PC-9 (cell line): ENCODE data around the gene ELMO1. TPM values are rescaled to one million over a fixed set of nuclear protein-coding genes. Genes with fewer than 3 reads are reported as not detected.

Experiments used
- BruUV-seq: library from RNA; stranded (reverse); fragments of 400-500 nt; replicated peaks from 2 replicates; lab custom pipeline; 2021; lab: Mats Ljungman, UMichigan
- CTCF ChIA-PET: fragments of 300-600 bp; sonication (Branson Sonifier 250); formaldehyde crosslinking; loops from one replicate; lab custom pipeline; 2022; ENCODE audit warnings: antibody characterized with exemption; lab: Charles Lee
- POLR2A ChIA-PET: fragments of 300-600 bp; sonication (Branson Sonifier 250); formaldehyde crosslinking; loops from one replicate; lab custom pipeline; 2022; ENCODE audit warnings: antibody characterized with exemption; ENCODE audit not compliant: unreplicated experiment; lab: Charles Lee
- DNase-seq, 2 experiments: peaks; one replicate each; pipeline versions ENCODE4 v3.0.0 to v3.0.0-alpha.2; 2015 to 2022; ENCODE audit warnings: mixed read lengths in 1 of 2
- H2AFZ ChIP-seq: fragments of 200-600 bp; sonication (generic); 2 replicates; pipeline ENCODE4 v1.8.1; 2017; ENCODE audit warnings: antibody characterized with exemption
- H3F3A ChIP-seq: fragments of 200-600 bp; sonication (generic); 2 replicates; pipeline ENCODE4 v1.8.1; 2017; ENCODE audit warnings: antibody characterized with exemption, mild to moderate bottlenecking, low read depth; ENCODE audit not compliant: insufficient read depth
- H3K27ac ChIP-seq: fragments of 200-600 bp; sonication (generic); 2 replicates; pipeline ENCODE4 v1.6.1; 2016; ENCODE audit warnings: mixed run types
- H3K27me3 ChIP-seq: fragments of 200-600 bp; sonication (generic); 2 replicates; pipeline ENCODE4 v1.6.1; 2016; ENCODE audit warnings: low read depth, mixed run types; ENCODE audit not compliant: insufficient read depth
- H3K36me3 ChIP-seq: fragments of 200-600 bp; sonication (generic); 2 replicates; pipeline ENCODE4 v1.6.1; 2016; ENCODE audit warnings: low read depth, mixed run types
- H3K4me1 ChIP-seq: fragments of 200-600 bp; sonication (generic); replicated peaks from 2 replicates; pipeline ENCODE4 v1.6.1; 2016; ENCODE audit warnings: mixed run types; ENCODE audit not compliant: insufficient read depth
- H3K4me2 ChIP-seq: fragments of 200-600 bp; sonication (generic); 2 replicates; pipeline ENCODE4 v1.6.1; 2017; ENCODE audit warnings: mixed run types
- H3K4me3 ChIP-seq: fragments of 200-600 bp; sonication (generic); 2 replicates; pipeline ENCODE4 v1.6.1; 2016; ENCODE audit warnings: mixed run types
- H3K79me2 ChIP-seq: fragments of 200-600 bp; sonication (generic); 2 replicates; pipeline ENCODE4 v1.6.1; 2017; ENCODE audit warnings: low read depth, mixed run types
- H3K9me2 ChIP-seq: fragments of 200-600 bp; sonication (generic); 2 replicates; pipeline ENCODE4 v1.8.1; 2017; ENCODE audit warnings: mild to moderate bottlenecking; ENCODE audit not compliant: insufficient read depth
- H3K9me3 ChIP-seq: fragments of 200-600 bp; sonication (generic); 2 replicates; pipeline ENCODE4 v1.8.1; 2016; ENCODE audit warnings: low read depth; ENCODE audit not compliant: insufficient read depth
- H4K20me1 ChIP-seq: fragments of 200-600 bp; sonication (generic); 2 replicates; pipeline ENCODE4 v1.8.1; 2017; ENCODE audit not compliant: insufficient read depth
- EZH2 ChIP-seq: fragments of 200-600 bp; sonication (generic); IDR thresholded peaks from 2 replicates; pipeline ENCODE4 v1.8.0; 2017; ENCODE audit warnings: antibody characterized with exemption, low read depth
- intact Hi-C: fragments of 100-400 bp; cut with micrococcal nuclease; formaldehyde crosslinking; loops from one replicate; pipeline ENCODE4 v1.10.0; 2022; ENCODE audit not compliant: unreplicated experiment
- total RNA-seq: library from RNA; stranded (reverse); gene quantifications from 2 replicates; pipeline ENCODE4 v1.2.3, GENCODE V29; 2021
- TF ChIP-seq, protein P1 (sequence below): fragments of 200-600 bp; sonication (generic); conservative IDR thresholded peaks from 2 replicates; pipeline ENCODE4 v1.6.1; 2017; ENCODE audit warnings: mixed run types, antibody characterized with exemption, mild to moderate bottlenecking, moderate library complexity

Gene ELMO1
- total RNA-seq, 1 experiment from 2014 or later, result 4.8 TPM

DNA sequence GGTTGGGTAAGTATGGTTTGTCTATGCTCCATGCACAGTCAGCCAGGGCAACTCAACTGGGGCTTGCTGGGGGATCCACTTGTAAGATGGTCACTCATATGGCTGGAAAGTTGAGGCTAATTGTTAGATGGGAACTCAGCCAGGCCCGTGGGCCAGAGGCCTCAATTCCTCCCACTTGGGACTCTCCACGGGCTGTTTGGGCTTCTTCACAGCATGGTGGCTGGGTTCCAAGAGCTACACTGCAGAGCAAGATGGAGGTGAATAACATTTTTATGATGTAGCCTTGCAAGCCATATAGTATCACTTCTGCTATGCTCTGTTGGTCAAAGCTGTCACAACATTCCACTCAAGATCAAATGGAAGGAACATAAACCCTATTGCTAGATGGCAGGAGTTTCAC is 39.2 kb downstream of the ELMO1 start:
- no peak overlapping the region for H3K4me2 ChIP-seq
- CTCF ChIA-PET, result no interaction called here
- TF ChIP-seq EZH2, result no peak
- TF ChIP-seq, protein P1, sequence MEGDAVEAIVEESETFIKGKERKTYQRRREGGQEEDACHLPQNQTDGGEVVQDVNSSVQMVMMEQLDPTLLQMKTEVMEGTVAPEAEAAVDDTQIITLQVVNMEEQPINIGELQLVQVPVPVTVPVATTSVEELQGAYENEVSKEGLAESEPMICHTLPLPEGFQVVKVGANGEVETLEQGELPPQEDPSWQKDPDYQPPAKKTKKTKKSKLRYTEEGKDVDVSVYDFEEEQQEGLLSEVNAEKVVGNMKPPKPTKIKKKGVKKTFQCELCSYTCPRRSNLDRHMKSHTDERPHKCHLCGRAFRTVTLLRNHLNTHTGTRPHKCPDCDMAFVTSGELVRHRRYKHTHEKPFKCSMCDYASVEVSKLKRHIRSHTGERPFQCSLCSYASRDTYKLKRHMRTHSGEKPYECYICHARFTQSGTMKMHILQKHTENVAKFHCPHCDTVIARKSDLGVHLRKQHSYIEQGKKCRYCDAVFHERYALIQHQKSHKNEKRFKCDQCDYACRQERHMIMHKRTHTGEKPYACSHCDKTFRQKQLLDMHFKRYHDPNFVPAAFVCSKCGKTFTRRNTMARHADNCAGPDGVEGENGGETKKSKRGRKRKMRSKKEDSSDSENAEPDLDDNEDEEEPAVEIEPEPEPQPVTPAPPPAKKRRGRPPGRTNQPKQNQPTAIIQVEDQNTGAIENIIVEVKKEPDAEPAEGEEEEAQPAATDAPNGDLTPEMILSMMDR, result no peak

DNA sequence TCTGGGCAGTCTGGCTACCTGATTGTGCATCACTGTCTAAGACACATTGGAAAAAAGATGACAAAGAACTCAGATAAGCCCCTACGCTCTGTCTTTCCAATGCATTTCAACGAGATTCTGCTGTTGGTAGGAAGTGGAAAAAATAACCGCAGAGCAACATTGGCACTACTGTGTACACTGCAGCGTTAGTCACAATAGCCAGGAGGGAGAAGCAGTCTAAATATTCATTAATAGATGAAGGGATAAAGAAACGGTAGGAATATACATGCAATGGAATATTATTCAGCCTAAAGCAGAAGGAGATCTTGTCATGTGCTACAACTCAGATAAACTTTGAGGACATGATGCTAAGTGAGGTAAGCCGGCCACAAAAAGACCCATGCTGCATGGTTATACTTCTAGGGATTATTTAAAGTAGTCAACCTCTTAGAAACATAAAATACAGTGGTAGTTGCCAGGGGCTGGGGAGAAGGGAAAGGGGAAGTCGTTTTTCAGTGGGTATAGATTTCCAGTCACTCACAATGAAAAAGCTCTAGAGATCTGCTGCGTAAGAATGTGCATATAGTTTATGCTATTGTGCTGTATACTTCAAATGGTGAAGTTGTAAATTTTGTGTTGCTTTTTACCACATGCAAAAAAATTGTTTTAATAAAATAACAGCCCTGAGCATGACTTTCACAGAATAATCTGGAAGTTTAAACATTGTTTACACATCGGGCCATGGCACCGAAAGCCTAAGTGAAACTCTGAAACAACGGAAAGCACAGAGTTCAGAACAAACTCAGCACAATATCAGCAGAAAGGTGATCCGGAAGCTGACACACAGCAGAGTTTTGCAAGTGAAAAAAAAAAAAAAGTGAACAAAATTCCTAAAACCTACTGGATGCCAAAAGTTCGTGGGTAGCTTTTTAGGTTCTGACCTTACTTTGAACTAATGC is 40.1 kb downstream of the ELMO1 start:
- CTCF ChIA-PET, result interaction anchor here (0.6 kb wide), 1 partner anchor 17 kb away, joined by 3 read pairs; no protein-coding TSS in a partner anchor
- H3K4me2 ChIP-seq, result no peak overlapping the region
- intact Hi-C loops, result no loop called here

More for the DNA sequence above, 39.2 kb downstream of the ELMO1 start:
- no peaks in the 10 kb centered on the region for H3K9me2 ChIP-seq
- no TSS peak for BruUV-seq
- H3K27ac ChIP-seq, result no peak overlapping the region
- POLR2A ChIA-PET, result no interaction called here
- intact Hi-C loops, result no loop called here
- H3K9me3 ChIP-seq, result no peaks in the 10 kb centered on the region
- DNase-seq, result no peak
- no peaks in the 10 kb centered on the region for H3K79me2 ChIP-seq
- H3K36me3 ChIP-seq, result no peaks in the 10 kb centered on the region
- H2AFZ ChIP-seq, result no peak overlapping the region
- H4K20me1 ChIP-seq, result no peaks in the 10 kb centered on the region
- peaks cover 23% of the 10 kb centered on the region for H3K27me3 ChIP-seq
- no peaks in the 10 kb centered on the region for H3F3A ChIP-seq
- no peak overlapping the region for H3K4me3 ChIP-seq
- H3K4me1 ChIP-seq, result no peaks in the 10 kb centered on the region

DNA sequence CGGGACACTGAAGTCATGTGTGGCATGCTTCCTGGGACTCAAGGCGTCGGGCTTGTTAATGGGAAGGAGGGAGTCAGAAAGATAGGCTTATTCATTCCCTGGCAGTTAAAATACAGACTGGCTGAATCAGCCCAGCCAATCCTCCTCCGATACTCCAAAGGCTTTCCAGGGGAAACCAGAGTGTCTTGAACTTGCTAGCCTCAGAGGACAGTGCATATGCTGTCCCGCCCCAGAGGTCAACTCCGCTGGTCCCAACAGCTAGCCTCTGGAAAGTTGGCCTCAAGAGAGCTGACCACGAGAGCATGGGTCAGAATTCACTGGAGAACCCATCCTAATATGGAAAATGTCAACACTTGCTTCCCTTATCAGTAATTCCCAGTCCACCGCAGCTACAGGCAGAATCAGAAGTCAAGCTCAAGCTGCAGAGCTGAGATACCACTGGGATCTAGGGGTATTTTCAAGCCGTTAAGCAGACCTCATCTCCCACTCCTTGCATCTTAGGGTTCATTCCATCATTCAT is 43.0 kb downstream of the ELMO1 start:
- no peak for TF ChIP-seq EZH2
- TF ChIP-seq, protein P1, result no peak
- no peaks in the 10 kb centered on the region for H3K9me3 ChIP-seq
- no peak overlapping the region for H3K4me3 ChIP-seq
- no peaks in the 10 kb centered on the region for H3F3A ChIP-seq
- no peaks in the 10 kb centered on the region for H3K36me3 ChIP-seq
- no peak overlapping the region for H2AFZ ChIP-seq
- no peak overlapping the region for H3K4me2 ChIP-seq
- no peaks in the 10 kb centered on the region for H3K4me1 ChIP-seq
- no peaks in the 10 kb centered on the region for H3K79me2 ChIP-seq
- no peaks in the 10 kb centered on the region for H4K20me1 ChIP-seq
- BruUV-seq, result no TSS peak
- H3K9me2 ChIP-seq, result no peaks in the 10 kb centered on the region
- POLR2A ChIA-PET, result no interaction called here
- no peak overlapping the region for H3K27ac ChIP-seq
- CTCF ChIA-PET, result no interaction called here
- intact Hi-C loops, result no loop called here
- DNase-seq, result no peak
- peaks cover 19% of the 10 kb centered on the region; the same call in 1 of the 2 replicates for H3K27me3 ChIP-seq

More for the DNA sequence above, 40.1 kb downstream of the ELMO1 start:
- Histone ChIP-seq H3K4me1 (no peaks in the 10 kb centered on the region), H3K36me3 (no peaks in the 10 kb centered on the region), H3F3A (no peaks in the 10 kb centered on the region), H2AFZ (no peak overlapping the region), H3K79me2 (no peaks in the 10 kb centered on the region), H3K9me2 (no peaks in the 10 kb centered on the region), H4K20me1 (no peaks in the 10 kb centered on the region), H3K27me3 (peaks cover 23% of the 10 kb centered on the region), H3K4me3 (no peak overlapping the region), H3K27ac (no peak overlapping the region), H3K9me3 (no peaks in the 10 kb centered on the region)
- DNase-seq, result no peak
- POLR2A ChIA-PET, result no interaction called here
- no TSS peak for BruUV-seq
- TF ChIP-seq, protein P1, result no peak
- no peak for TF ChIP-seq EZH2
